ENCODE data around the gene THAP8. TPM values are rescaled to one million over a fixed set of nuclear protein-coding genes. Genes with fewer than 3 reads are reported as not detected.

Gene THAP8
- total RNA-seq, 1 experiment from 2014 or later = 0.95 TPM

- H3K4me1 ChIP-seq (ENCODE audit: insufficient read depth, low read length) = peaks cover 6% of the 10 kb centered on the region
- H4K20me1 ChIP-seq (ENCODE audit: low read length) = no peaks in the 10 kb centered on the region
- DNase-seq = no peak
- no peak overlapping the region for H3K27ac ChIP-seq (ENCODE audit: low read length)
- ChIA-PET POLR2A (ENCODE audit: unreplicated experiment) (no interaction called here), CTCF (no interaction called here)
- peaks cover 33% of the 10 kb centered on the region for H3K79me2 ChIP-seq (ENCODE audit: low read length)
- no peak for ATAC-seq
- H3K4me3 ChIP-seq (ENCODE audit: low read length) = no peak overlapping the region
- intact Hi-C loops (cut with micrococcal nuclease) = loop anchor here (10.0 kb wide), 1 partner anchor 124 kb away; the partner anchor contains the start of gene LRFN3
- TF ChIP-seq EZH2 (IDR thresholded peaks at IDR 0.05; ENCODE audit: low read length, unreplicated experiment) = no peak
- H3F3A ChIP-seq (ENCODE audit: low read length, unreplicated experiment) = no peaks in the 10 kb centered on the region
- H3K9me2 ChIP-seq (replicated peaks; ENCODE audit: low read length) = no peaks in the 10 kb centered on the region
- no peak overlapping the region for H2AFZ ChIP-seq (ENCODE audit: low read length)
- no peak overlapping the region for H3K4me2 ChIP-seq (ENCODE audit: low read length)
- peaks cover 7% of the 10 kb centered on the region; the same call in 1 of the 2 replicates for H3K36me3 ChIP-seq (ENCODE audit: low read depth, low read length)
- H3K9me3 ChIP-seq (ENCODE audit: low read length) = no peaks in the 10 kb centered on the region
- no peak overlapping the region for H3K9ac ChIP-seq (ENCODE audit: low read length)
- H3K27me3 ChIP-seq (ENCODE audit: low read length) = no peaks in the 10 kb centered on the region
- no TSS peak for BruUV-seq (replicated peaks)
Observed at GRCh38 chr19:36058481-36059179, 4.5 kb upstream of the THAP8 start.

GRCh38 chr19:36054733-36055686 lies 925 bp upstream of the THAP8 start, which contains the start of gene WDR62:
TSS of gene WDR62 (plus strand) at chr19:36054897. CDS start at chr19:36054972, 75 bp downstream.
- H2AFZ ChIP-seq (ENCODE audit: low read length) = peak within 1 kb of the TSS; percentile 91
- peaks cover 9% of the 10 kb centered on the region for H3K4me1 ChIP-seq (ENCODE audit: insufficient read depth, low read length)
- H3K79me2 ChIP-seq (ENCODE audit: low read length) = peaks cover 33% of the 10 kb centered on the region
- peak within 1 kb of the TSS; percentile 96 for H3K4me2 ChIP-seq (ENCODE audit: low read length)
- H3K27ac ChIP-seq (ENCODE audit: low read length) = peak within 1 kb of the TSS; percentile 88
- CTCF ChIA-PET = interaction anchor here (1.1 kb wide), 2 partner anchors 41 to 60 kb away, joined by 3 to 5 read pairs; partner anchors contain the start of genes ALKBH6, POLR2I and TBCB
- H3K9ac ChIP-seq (ENCODE audit: low read length) = peak within 1 kb of the TSS; percentile 71
- no peaks in the 10 kb centered on the region for H3K9me3 ChIP-seq (ENCODE audit: low read length)
- ATAC-seq = peak; percentile 77
- no peaks in the 10 kb centered on the region for H3K9me2 ChIP-seq (replicated peaks; ENCODE audit: low read length)
- no peaks in the 10 kb centered on the region for H4K20me1 ChIP-seq (ENCODE audit: low read length)
- peak within 1 kb of the TSS; percentile 90 for H3K4me3 ChIP-seq (ENCODE audit: low read length)
- POLR2A ChIA-PET (ENCODE audit: unreplicated experiment) = no interaction called here
- TSS peak; percentile 49 for BruUV-seq (replicated peaks)
- H3F3A ChIP-seq (ENCODE audit: low read length, unreplicated experiment) = no peaks in the 10 kb centered on the region
- intact Hi-C loops (cut with micrococcal nuclease) = loop anchor here (5.0 to 10.0 kb wide), 2 partner anchors 43 to 120 kb away; partner anchors contain the start of genes ALKBH6 and LRFN3
- TF ChIP-seq, protein P1, sequence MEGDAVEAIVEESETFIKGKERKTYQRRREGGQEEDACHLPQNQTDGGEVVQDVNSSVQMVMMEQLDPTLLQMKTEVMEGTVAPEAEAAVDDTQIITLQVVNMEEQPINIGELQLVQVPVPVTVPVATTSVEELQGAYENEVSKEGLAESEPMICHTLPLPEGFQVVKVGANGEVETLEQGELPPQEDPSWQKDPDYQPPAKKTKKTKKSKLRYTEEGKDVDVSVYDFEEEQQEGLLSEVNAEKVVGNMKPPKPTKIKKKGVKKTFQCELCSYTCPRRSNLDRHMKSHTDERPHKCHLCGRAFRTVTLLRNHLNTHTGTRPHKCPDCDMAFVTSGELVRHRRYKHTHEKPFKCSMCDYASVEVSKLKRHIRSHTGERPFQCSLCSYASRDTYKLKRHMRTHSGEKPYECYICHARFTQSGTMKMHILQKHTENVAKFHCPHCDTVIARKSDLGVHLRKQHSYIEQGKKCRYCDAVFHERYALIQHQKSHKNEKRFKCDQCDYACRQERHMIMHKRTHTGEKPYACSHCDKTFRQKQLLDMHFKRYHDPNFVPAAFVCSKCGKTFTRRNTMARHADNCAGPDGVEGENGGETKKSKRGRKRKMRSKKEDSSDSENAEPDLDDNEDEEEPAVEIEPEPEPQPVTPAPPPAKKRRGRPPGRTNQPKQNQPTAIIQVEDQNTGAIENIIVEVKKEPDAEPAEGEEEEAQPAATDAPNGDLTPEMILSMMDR (conservative IDR thresholded peaks at IDR 0.05; ENCODE audit: low read depth, low read length) = no peak
- no peak for TF ChIP-seq EZH2 (IDR thresholded peaks at IDR 0.05; ENCODE audit: low read length, unreplicated experiment)
- TF ChIP-seq EZH2phosphoT487 (IDR thresholded peaks at IDR 0.05; ENCODE audit: borderline replicate concordance, low read length) = no peak
- no peaks in the 10 kb centered on the region; the same call in 1 of the 2 replicates for H3K36me3 ChIP-seq (ENCODE audit: low read depth, low read length)
- no peaks in the 10 kb centered on the region for H3K27me3 ChIP-seq (ENCODE audit: low read length)
- peak; percentile 84 for DNase-seq

GRCh38 chr19:36051637-36052036 lies 2.4 kb downstream of the THAP8 start:
- Histone ChIP-seq H3F3A (ENCODE audit: low read length, unreplicated experiment) (no peaks in the 10 kb centered on the region), H3K9me3 (ENCODE audit: low read length) (no peaks in the 10 kb centered on the region), H3K4me1 (ENCODE audit: insufficient read depth, low read length) (peaks cover 9% of the 10 kb centered on the region), H3K9me2 (replicated peaks; ENCODE audit: low read length) (no peaks in the 10 kb centered on the region), H2AFZ (ENCODE audit: low read length) (no peak overlapping the region), H4K20me1 (ENCODE audit: low read length) (no peaks in the 10 kb centered on the region), H3K27me3 (ENCODE audit: low read length) (no peaks in the 10 kb centered on the region), H3K4me3 (ENCODE audit: low read length) (no peak overlapping the region), H3K9ac (ENCODE audit: low read length) (no peak overlapping the region), H3K79me2 (ENCODE audit: low read length) (peaks cover 14% of the 10 kb centered on the region), H3K27ac (ENCODE audit: low read length) (no peak overlapping the region), H3K4me2 (ENCODE audit: low read length) (no peak overlapping the region), H3K36me3 (ENCODE audit: low read depth, low read length) (no peaks in the 10 kb centered on the region)
- no TSS peak for BruUV-seq (replicated peaks)
- DNase-seq (no peak), ATAC-seq (no peak)
- POLR2A ChIA-PET (ENCODE audit: unreplicated experiment) = no interaction called here
- intact Hi-C loops (cut with micrococcal nuclease) = loop anchor here (5.0 to 10.0 kb wide), 2 partner anchors 39 to 117 kb away; partner anchors contain the start of genes ALKBH6 and LRFN3
- CTCF ChIA-PET = no interaction called here
- TF ChIP-seq EZH2phosphoT487 (IDR thresholded peaks at IDR 0.05; ENCODE audit: borderline replicate concordance, low read length) (no peak), EZH2 (IDR thresholded peaks at IDR 0.05; ENCODE audit: low read length, unreplicated experiment) (no peak)
- TF ChIP-seq, protein P1 (conservative IDR thresholded peaks at IDR 0.05; ENCODE audit: low read depth, low read length) = no peak

Data from PC-3 (cell line).